GM19099 (cell line): ENCODE results near the gene FKBP15.

Experiments used
- POLR2A ChIP-seq: IDR thresholded peaks from 3 replicates; pipeline ENCODE4 v1.6.1; 2011; ENCODE audit warnings: low read depth; ENCODE audit not compliant: insufficient read length; ENCODE audit errors: extremely low read depth

Gene FKBP15

GRCh38 chr9:113241161-113241560, 20.1 kb upstream of the FKBP15 start:
- TF ChIP-seq POLR2A: no peak

- TF ChIP-seq POLR2A: no peak
Measured at GRCh38 chr9:113238859-113239232, 17.8 kb upstream of the FKBP15 start.

- no peak for TF ChIP-seq POLR2A
Measured at GRCh38 chr9:113238202-113238858, 17.3 kb upstream of the FKBP15 start.

GRCh38 chr9:113237026-113237425, 15.9 kb upstream of the FKBP15 start:
- TF ChIP-seq POLR2A: no peak

GRCh38 chr9:113231701-113232100, 10.6 kb upstream of the FKBP15 start:
- TF ChIP-seq POLR2A: no peak

DNA sequence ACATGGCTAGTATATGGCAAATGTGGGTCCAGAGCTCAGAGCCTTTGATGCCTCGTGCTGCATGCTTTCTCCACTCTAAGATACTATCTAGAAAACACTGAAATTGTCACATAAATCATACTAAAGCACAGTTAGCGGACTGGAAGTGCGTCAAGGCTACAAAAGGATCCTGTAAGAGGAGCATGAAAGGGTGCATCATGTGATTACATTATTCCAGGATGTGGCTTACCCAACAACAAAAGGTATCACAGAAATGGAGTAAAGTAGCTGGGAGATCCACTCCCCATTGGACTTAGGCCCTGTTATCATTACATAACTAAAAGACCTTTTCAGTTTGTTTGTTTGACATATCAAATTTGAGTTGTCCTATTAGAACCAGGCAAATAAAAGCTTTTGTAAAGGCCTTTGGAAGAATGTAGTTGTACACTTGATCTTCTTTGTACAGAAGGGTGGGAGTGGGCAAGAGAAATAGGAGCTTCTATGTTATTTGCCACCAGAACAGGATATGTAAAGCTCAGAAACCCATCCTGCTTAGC, 7.1 kb upstream of the FKBP15 start:
- no peak for TF ChIP-seq POLR2A

- no peak for TF ChIP-seq POLR2A
Measured at GRCh38 chr9:113227436-113227835, 6.4 kb upstream of the FKBP15 start.

- no peak for TF ChIP-seq POLR2A
Measured at GRCh38 chr9:113223963-113224362, 2.9 kb upstream of the FKBP15 start.

- no peak for TF ChIP-seq POLR2A
Measured at GRCh38 chr9:113222482-113222841, 1.4 kb upstream of the FKBP15 start.

DNA sequence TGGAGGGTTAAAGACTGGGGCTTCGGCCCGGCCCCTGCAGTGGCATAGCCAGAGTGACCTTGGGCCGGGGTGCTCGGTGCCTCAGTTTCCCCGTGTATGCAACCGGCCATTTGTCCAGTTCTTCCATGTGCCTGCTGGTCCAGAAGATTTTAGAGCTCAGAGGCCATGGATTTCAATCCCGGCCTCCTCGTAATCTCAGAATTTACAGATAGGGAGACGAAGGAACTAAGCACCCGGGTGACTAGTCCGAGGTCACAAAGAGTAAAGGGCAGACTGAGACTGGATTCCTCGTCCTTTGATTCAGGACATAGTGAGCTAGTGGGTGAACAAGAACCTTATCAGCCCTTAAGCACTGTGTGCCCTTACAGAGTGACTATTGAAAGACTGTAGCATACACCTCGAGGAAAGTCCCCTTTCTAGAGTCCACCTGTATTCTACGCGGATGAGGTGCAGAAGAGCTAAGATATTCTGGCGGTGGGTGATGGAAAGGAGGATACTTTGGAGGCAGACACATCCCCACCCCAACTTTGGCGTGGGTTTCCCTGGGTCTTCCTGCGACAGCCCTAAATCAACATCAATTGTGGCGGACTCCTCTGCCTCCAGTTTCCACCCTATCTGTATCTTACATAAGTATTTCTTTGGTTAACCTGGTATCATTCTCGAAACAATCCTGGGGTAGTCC, 864 bp upstream of the FKBP15 start:
- TF ChIP-seq POLR2A: no peak

DNA sequence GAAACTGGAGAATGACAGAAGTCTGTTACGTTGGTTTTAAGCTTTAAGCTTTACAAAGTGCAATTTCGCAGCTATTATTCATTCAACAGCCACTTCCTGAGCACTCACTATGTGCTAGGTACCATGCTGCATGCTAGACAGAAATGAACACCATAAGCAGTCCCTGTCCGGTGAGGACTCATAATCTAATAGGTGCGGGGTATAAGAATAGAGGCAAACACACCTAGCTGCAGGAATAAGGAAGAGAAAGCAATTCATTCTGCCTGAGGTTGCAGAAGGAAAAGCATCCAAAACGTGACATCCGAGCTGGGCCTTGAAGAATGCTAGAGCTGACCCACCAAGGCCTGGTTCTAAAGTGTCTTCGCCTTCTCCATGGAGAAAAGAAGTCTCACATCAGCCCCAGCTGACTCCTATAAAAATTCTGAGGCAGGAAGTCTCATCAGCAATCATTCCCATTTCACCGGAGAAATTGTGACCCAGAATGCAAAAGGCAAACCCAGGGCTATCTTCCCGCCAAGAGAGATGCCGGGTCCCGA, 542 bp downstream of the FKBP15 start:
- TF ChIP-seq POLR2A: no peak

- TF ChIP-seq POLR2A: no peak
Measured at GRCh38 chr9:113219969-113220368, 1.1 kb downstream of the FKBP15 start.

GRCh38 chr9:113219186-113219936, 1.7 kb downstream of the FKBP15 start:
- no peak for TF ChIP-seq POLR2A

DNA sequence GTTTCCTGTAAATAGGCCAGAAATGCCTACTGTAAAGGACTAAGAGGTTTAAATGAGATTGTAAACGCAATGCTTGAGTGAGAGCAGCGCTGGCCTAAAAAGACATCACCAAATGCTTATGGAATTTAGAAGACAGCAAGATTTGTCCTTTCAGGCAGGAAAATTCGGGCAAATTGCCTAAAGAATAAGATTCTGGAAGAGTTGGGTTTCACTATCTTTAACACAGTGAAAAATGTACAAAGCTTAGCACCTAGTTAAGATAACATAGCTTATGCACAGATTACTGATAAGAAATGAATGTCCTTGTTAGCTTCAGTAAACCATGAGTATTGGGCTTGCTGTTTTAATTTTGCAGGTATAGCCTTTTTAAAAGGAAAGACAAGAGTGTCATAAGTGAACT, 4.7 kb downstream of the FKBP15 start:
- no peak for TF ChIP-seq POLR2A

DNA sequence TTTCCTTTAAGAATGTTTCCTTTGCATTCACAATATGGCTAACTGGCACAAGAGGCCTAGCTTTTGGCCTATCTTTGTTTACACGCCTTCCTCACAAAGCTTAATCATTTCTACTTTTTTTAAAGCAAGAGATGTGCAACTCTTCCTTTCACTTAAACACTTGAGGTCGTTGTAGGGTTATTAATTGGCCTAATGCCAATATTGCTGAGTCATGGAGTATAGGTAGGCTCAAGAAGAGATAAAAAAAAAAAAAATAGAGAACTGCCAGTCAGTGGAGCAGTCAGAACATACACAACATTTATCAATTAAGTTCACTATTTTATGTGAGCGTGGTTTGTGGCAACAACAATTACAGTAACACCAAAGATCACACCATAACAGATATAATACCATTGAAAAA, 5.9 kb downstream of the FKBP15 start:
- no peak for TF ChIP-seq POLR2A
